Stimulated activated memory B cell treated with anti-CD40 and anti-IgM and Interleukin-4, amounts not matched to agents 10 μg/mL and 1 μg/mL and 100 μg/mL, for 72 hours (primary cell): ENCODE measurements around the gene PRR36.
A peak's percentile ranks its signal among the peaks of the same experiment; 100 is the strongest.

Experiments used
- ATAC-seq: fragments of 150-1000 bp; cut with Tn5 transposase; 2 replicates; pipeline ENCODE4 v1.10.0; 2021
- H3K27ac Mint-ChIP-seq: one replicate; pipeline ENCODE4 v1.8.0; 2022; ENCODE audit warnings: mild to moderate bottlenecking, mixed read lengths
- H3K27me3 Mint-ChIP-seq: one replicate; pipeline ENCODE4 v1.8.0; 2022; ENCODE audit warnings: mixed read lengths
- H3K36me3 Mint-ChIP-seq: one replicate; pipeline ENCODE4 v1.8.0; 2022; ENCODE audit warnings: mixed read lengths
- H3K4me1 Mint-ChIP-seq: one replicate; pipeline ENCODE4 v1.8.0; 2022; ENCODE audit warnings: mixed read lengths
- H3K4me3 Mint-ChIP-seq: one replicate; pipeline ENCODE4 v1.8.0; 2022; ENCODE audit warnings: mild to moderate bottlenecking, moderate library complexity, mixed read lengths
- H3K9me3 Mint-ChIP-seq: one replicate; pipeline ENCODE4 v1.8.0; 2022; ENCODE audit warnings: mixed read lengths

PRR36 gene

GRCh38 chr19:7820588-7820987, 53.6 kb downstream of the PRR36 start:
- peaks cover 38% of the 10 kb centered on the region for H3K27me3 Mint-ChIP-seq

GRCh38 chr19:7819337-7819736, 54.9 kb downstream of the PRR36 start:
- Mint-ChIP-seq H3K4me3 (no peak overlapping the region), H3K27ac (peak overlapping the region; percentile 57), H3K9me3 (peaks cover 4% of the 10 kb centered on the region), H3K4me1 (peaks cover 34% of the 10 kb centered on the region), H3K36me3 (peaks cover 5% of the 10 kb centered on the region), H3K27me3 (peaks cover 38% of the 10 kb centered on the region)
- ATAC-seq: peak; percentile 93

More at GRCh38 chr19:7820588-7820987, 53.6 kb downstream of the PRR36 start:
- Mint-ChIP-seq H3K36me3 (peaks cover 5% of the 10 kb centered on the region), H3K9me3 (peaks cover 4% of the 10 kb centered on the region), H3K27ac (no peak overlapping the region), H3K4me1 (peaks cover 22% of the 10 kb centered on the region), H3K4me3 (no peak overlapping the region)
- no peak for ATAC-seq

DNA sequence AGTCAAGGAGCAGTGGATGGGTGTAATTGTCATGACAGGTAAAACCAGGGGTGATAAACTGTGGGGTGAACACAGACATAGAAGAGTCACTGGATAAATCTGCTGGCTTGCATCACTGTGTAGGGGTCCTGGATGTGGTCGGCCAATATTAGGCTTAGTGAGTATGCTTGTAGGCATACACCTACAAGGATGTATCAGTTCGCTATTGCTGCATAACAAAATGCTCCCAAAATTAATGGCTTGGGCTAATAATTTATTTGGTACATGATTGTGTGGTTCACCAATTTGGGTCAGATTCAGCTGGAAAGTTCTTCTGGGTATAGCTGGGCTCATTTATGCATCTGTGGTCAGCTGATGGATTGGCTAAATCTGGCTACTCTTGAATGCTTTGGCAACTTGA, 55.4 kb downstream of the PRR36 start:
- Mint-ChIP-seq H3K4me3 (no peak overlapping the region), H3K9me3 (peaks cover 4% of the 10 kb centered on the region), H3K27me3 (peaks cover 34% of the 10 kb centered on the region), H3K4me1 (peaks cover 34% of the 10 kb centered on the region), H3K36me3 (peaks cover 5% of the 10 kb centered on the region), H3K27ac (peak overlapping the region; percentile 57)
- no peak for ATAC-seq
